ENCODE measurements around the gene MYO5C. TPM values are rescaled to one million over a fixed set of nuclear protein-coding genes. Genes with fewer than 3 reads are reported as not detected.

MYO5C gene
- total and polyA plus RNA-seq, 5 donors from 2014 or later, result 0.60 to 4.1 (median 1.5) TPM

DNA sequence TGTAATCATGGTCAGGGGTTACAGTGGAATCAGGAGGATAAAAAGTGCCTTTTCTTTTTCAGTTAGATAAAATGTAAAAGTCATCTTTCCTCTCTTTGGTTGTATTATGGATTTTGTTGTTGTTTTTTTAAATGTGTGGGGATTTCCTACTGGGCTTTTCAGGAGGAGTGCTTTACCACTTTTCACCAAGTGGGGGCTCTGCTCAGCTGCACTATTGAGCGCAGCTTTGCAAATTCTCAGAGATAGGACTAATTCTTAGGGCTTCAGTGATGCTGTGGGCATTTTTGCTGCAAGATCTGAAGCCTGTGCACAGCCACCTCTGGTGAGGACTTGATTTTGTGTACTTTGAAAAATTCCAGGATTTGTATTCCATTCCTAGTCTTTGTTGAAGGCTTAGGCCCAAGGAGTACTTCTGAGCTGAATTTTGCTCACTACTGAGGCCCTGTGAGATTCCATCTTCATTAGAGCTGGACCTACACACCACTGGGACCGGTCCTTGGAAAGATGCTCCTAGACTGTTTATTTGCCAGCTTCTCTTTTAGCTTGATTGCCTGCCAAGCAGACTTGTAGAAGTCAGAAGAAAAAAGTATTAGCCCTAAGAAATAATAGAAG, 111.9 kb downstream of the MYO5C start:
- H3K36me3 Mint-ChIP-seq, result no peaks in the 10 kb centered on the region
- Histone ChIP-seq H3K4me1 (ENCODE audit: control insufficient read depth, insufficient read depth, low read length, poor library complexity, severe bottlenecking) (peaks cover 14% of the 10 kb centered on the region), H3K9me3 (ENCODE audit: control insufficient read depth in 2 of 2, low read length in 2 of 2) (no peaks in the 10 kb centered on the region), H3K27ac (ENCODE audit: insufficient read depth, low read length, poor library complexity, severe bottlenecking) (no peak overlapping the region), H3K4me3 (ENCODE audit: low read depth, low read length) (no peak overlapping the region), H3K27me3 (ENCODE audit: control insufficient read depth, insufficient read depth, low read length) (no peaks in the 10 kb centered on the region), H3K36me3 (ENCODE audit: control insufficient read depth, insufficient read depth, low read length) (no peaks in the 10 kb centered on the region)
- peak overlapping the region in 2 of 4 donors; percentile 21 to 74 for H3K4me3 Mint-ChIP-seq
- ATAC-seq (ENCODE audit: low read depth in 2 of 2) (no peak), DNase-seq (peak in 1 of 3 donors; percentile 25)
- no peaks in the 10 kb centered on the region for H3K27me3 Mint-ChIP-seq
- H3K4me1 Mint-ChIP-seq, result peaks cover 5 to 25% (median 13%) of the 10 kb centered on the region in 4 donors
- H3K27ac Mint-ChIP-seq, result no peak overlapping the region
- H3K9me3 Mint-ChIP-seq, result no peaks in the 10 kb centered on the region

- no peak overlapping the region for H3K27ac ChIP-seq (ENCODE audit: insufficient read depth, low read length, poor library complexity, severe bottlenecking)
- H3K36me3 ChIP-seq (ENCODE audit: control insufficient read depth, insufficient read depth, low read length), result no peaks in the 10 kb centered on the region
- Mint-ChIP-seq H3K36me3 (no peaks in the 10 kb centered on the region), H3K27ac (peak overlapping the region in 1 of 3 donors; percentile 36), H3K27me3 (no peaks in the 10 kb centered on the region), H3K4me3 (peak overlapping the region in 3 of 4 donors; percentile 48 to 90 (median 73)), H3K9me3 (no peaks in the 10 kb centered on the region), H3K4me1 (peaks cover 5 to 40% (median 24%) of the 10 kb centered on the region in 4 donors)
- no peak for ATAC-seq (ENCODE audit: low read depth in 2 of 2)
- peaks cover 28% of the 10 kb centered on the region for H3K4me1 ChIP-seq (ENCODE audit: control insufficient read depth, insufficient read depth, low read length, poor library complexity, severe bottlenecking)
- H3K4me3 ChIP-seq (ENCODE audit: low read depth, low read length), result no peak overlapping the region
- H3K27me3 ChIP-seq (ENCODE audit: control insufficient read depth, insufficient read depth, low read length), result no peaks in the 10 kb centered on the region
- H3K9me3 ChIP-seq (ENCODE audit: control insufficient read depth in 2 of 2, low read length in 2 of 2), result no peaks in the 10 kb centered on the region
- no peak for DNase-seq
These were observed 113.4 kb downstream of the MYO5C start for GRCh38 chr15:52181938-52182780.

GRCh38 chr15:52180851-52181450, 114.7 kb downstream of the MYO5C start:
- H3K27me3 Mint-ChIP-seq, result no peaks in the 10 kb centered on the region
- Histone ChIP-seq H3K4me3 (ENCODE audit: low read depth, low read length) (peak overlapping the region; percentile 69), H3K36me3 (ENCODE audit: control insufficient read depth, insufficient read depth, low read length) (peaks cover 8% of the 10 kb centered on the region), H3K4me1 (ENCODE audit: control insufficient read depth, insufficient read depth, low read length, poor library complexity, severe bottlenecking) (peaks cover 28% of the 10 kb centered on the region), H3K27me3 (ENCODE audit: control insufficient read depth, insufficient read depth, low read length) (no peaks in the 10 kb centered on the region), H3K9me3 (ENCODE audit: control insufficient read depth in 2 of 2, low read length in 2 of 2) (no peaks in the 10 kb centered on the region), H3K27ac (ENCODE audit: insufficient read depth, low read length, poor library complexity, severe bottlenecking) (peak overlapping the region; percentile 94)
- DNase-seq (no peak), ATAC-seq (ENCODE audit: low read depth in 2 of 2) (no peak)
- peak overlapping the region; percentile 90 to 99 (median 92) for H3K4me3 Mint-ChIP-seq
- H3K9me3 Mint-ChIP-seq, result no peaks in the 10 kb centered on the region
- H3K27ac Mint-ChIP-seq, result peak overlapping the region; percentile 92 to 97 (median 96)
- H3K4me1 Mint-ChIP-seq, result peaks cover 5 to 52% (median 32%) of the 10 kb centered on the region in 4 donors
- peaks cover 8% of the 10 kb centered on the region for H3K36me3 Mint-ChIP-seq

DNA sequence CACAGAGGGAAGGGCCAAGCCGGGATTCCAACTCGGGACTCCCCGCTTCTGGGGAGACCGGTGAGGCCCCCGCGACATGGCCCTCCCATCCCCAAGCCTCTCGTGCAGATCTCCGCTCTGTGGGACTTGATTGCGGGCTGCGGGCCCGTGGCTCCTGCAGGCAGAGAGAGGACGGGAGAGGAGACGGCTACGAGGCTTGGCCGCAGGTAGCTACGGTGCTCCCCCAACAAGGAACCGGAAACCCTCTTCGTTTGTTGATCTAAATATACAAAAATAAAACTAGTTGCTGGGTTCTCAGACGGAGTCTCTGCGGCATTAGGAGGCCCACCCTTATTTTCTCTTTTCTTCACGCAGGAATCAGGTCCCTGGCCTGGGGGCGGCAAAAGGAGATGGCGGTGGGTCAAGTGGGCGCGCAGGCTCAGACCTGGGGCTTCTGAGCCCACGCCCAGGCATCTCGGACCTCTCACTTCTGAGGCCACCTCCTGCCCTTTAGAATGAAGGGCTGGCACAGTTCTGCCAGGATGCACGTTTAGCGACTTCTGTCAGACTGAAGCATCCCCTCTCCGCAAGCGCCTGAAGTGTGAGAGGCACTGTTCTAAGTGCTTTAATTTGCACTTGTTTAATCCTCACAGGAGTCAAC, 115.3 kb downstream of the MYO5C start:
- Mint-ChIP-seq H3K27me3 (no peaks in the 10 kb centered on the region), H3K4me1 (peaks cover 5 to 56% (median 33%) of the 10 kb centered on the region in 4 donors), H3K36me3 (peaks cover 8% of the 10 kb centered on the region), H3K9me3 (no peaks in the 10 kb centered on the region), H3K27ac (peak overlapping the region; percentile 92 to 97 (median 96)), H3K4me3 (peak overlapping the region; percentile 90 to 99 (median 92))
- peak in 2 of 3 donors; percentile 75 to 77 for DNase-seq
- no peaks in the 10 kb centered on the region for H3K27me3 ChIP-seq (ENCODE audit: control insufficient read depth, insufficient read depth, low read length)
- peak overlapping the region; percentile 94 for H3K27ac ChIP-seq (ENCODE audit: insufficient read depth, low read length, poor library complexity, severe bottlenecking)
- ATAC-seq (ENCODE audit: low read depth in 2 of 2), result peak; percentile 25 to 26
- H3K4me3 ChIP-seq (ENCODE audit: low read depth, low read length), result peak overlapping the region; percentile 69
- H3K4me1 ChIP-seq (ENCODE audit: control insufficient read depth, insufficient read depth, low read length, poor library complexity, severe bottlenecking), result peaks cover 28% of the 10 kb centered on the region
- peaks cover 8% of the 10 kb centered on the region for H3K36me3 ChIP-seq (ENCODE audit: control insufficient read depth, insufficient read depth, low read length)
- no peaks in the 10 kb centered on the region for H3K9me3 ChIP-seq (ENCODE audit: control insufficient read depth in 2 of 2, low read length in 2 of 2)

- ATAC-seq (ENCODE audit: low read depth in 2 of 2) (peak; percentile 87 to 89), DNase-seq (peak; percentile 82 to 95 (median 90))
- Histone ChIP-seq H3K9me3 (ENCODE audit: control insufficient read depth in 2 of 2, low read length in 2 of 2) (no peaks in the 10 kb centered on the region), H3K27ac (ENCODE audit: insufficient read depth, low read length, poor library complexity, severe bottlenecking) (peak overlapping the region; percentile 94), H3K36me3 (ENCODE audit: control insufficient read depth, insufficient read depth, low read length) (peaks cover 11% of the 10 kb centered on the region), H3K4me3 (ENCODE audit: low read depth, low read length) (peak overlapping the region; percentile 97), H3K27me3 (ENCODE audit: control insufficient read depth, insufficient read depth, low read length) (no peaks in the 10 kb centered on the region), H3K4me1 (ENCODE audit: control insufficient read depth, insufficient read depth, low read length, poor library complexity, severe bottlenecking) (peaks cover 28% of the 10 kb centered on the region)
- Mint-ChIP-seq H3K9me3 (no peaks in the 10 kb centered on the region), H3K4me1 (peaks cover 5 to 59% (median 33%) of the 10 kb centered on the region in 4 donors), H3K4me3 (peak overlapping the region; percentile 90 to 99 (median 94)), H3K27ac (peak overlapping the region; percentile 96 to 98 (median 97)), H3K36me3 (peaks cover 8% of the 10 kb centered on the region), H3K27me3 (no peaks in the 10 kb centered on the region)
These were observed 116.1 kb downstream of the MYO5C start for GRCh38 chr15:52179278-52180195.

- H3K27ac Mint-ChIP-seq, result peak overlapping the region; percentile 96 to 98 (median 97)
- peak overlapping the region; percentile 90 to 96 (median 94) for H3K4me3 Mint-ChIP-seq
- Histone ChIP-seq H3K4me3 (ENCODE audit: low read depth, low read length) (peak overlapping the region; percentile 97), H3K36me3 (ENCODE audit: control insufficient read depth, insufficient read depth, low read length) (peaks cover 11% of the 10 kb centered on the region), H3K27ac (ENCODE audit: insufficient read depth, low read length, poor library complexity, severe bottlenecking) (peak overlapping the region; percentile 94), H3K27me3 (ENCODE audit: control insufficient read depth, insufficient read depth, low read length) (no peaks in the 10 kb centered on the region), H3K4me1 (ENCODE audit: control insufficient read depth, insufficient read depth, low read length, poor library complexity, severe bottlenecking) (peaks cover 28% of the 10 kb centered on the region), H3K9me3 (ENCODE audit: control insufficient read depth in 2 of 2, low read length in 2 of 2) (no peaks in the 10 kb centered on the region)
- DNase-seq, result peak in 1 of 3 donors; percentile 7
- no peaks in the 10 kb centered on the region for H3K27me3 Mint-ChIP-seq
- H3K4me1 Mint-ChIP-seq, result peaks cover 5 to 67% (median 40%) of the 10 kb centered on the region in 4 donors
- no peak for ATAC-seq (ENCODE audit: low read depth in 2 of 2)
- H3K9me3 Mint-ChIP-seq, result no peaks in the 10 kb centered on the region
- H3K36me3 Mint-ChIP-seq, result peaks cover 15% of the 10 kb centered on the region
These were observed 116.8 kb downstream of the MYO5C start for GRCh38 chr15:52178765-52179164.
